Nephron (organoid): ENCODE measurements around the gene PKDREJ.

Experiments
- H3K27ac Mint-ChIP-seq, 3 experiments: 2 replicates each; pipeline ENCODE4 v1.8.0; 2020; ENCODE audit warnings: mixed read lengths in 3 of 3, mild to moderate bottlenecking in 2 of 3, moderate library complexity in 1 of 3
- H3K27me3 Mint-ChIP-seq: 2 replicates; pipeline ENCODE4 v1.8.0; 2021; ENCODE audit warnings: low read depth, mild to moderate bottlenecking, moderate library complexity, mixed read lengths
- H3K36me3 Mint-ChIP-seq: 2 replicates; pipeline ENCODE4 v1.8.0; 2020; ENCODE audit warnings: low read depth, mixed read lengths
- H3K4me1 Mint-ChIP-seq: 2 replicates; pipeline ENCODE4 v1.8.0; 2020; ENCODE audit warnings: mixed read lengths
- H3K4me3 Mint-ChIP-seq, 3 experiments: 2 replicates each; pipeline ENCODE4 v1.8.0; 2020; ENCODE audit warnings: mild to moderate bottlenecking in 3 of 3, mixed read lengths in 3 of 3, moderate library complexity in 2 of 3
- H3K9me3 Mint-ChIP-seq: 2 replicates; pipeline ENCODE4 v1.8.0; 2020; ENCODE audit warnings: mixed read lengths
- CTCF ChIP-seq, 3 experiments: fragments of 200-600 bp; sonication (generic); IDR thresholded peaks; one replicate each; pipeline ENCODE4 v1.5.0; 2021; ENCODE audit warnings: antibody characterized with exemption in 3 of 3; ENCODE audit not compliant: unreplicated experiment in 3 of 3

The PKDREJ gene

GRCh38 chr22:46294784-46295183 is 31.6 kb upstream of the PKDREJ start:
- peaks cover 11% of the 10 kb centered on the region for H3K27me3 Mint-ChIP-seq
- H3K4me1 Mint-ChIP-seq, result peaks cover 28% of the 10 kb centered on the region
- H3K4me3 Mint-ChIP-seq, result peak overlapping the region; percentile 74 to 95 (median 79)
- H3K36me3 Mint-ChIP-seq, result peaks cover 28% of the 10 kb centered on the region
- TF ChIP-seq CTCF (IDR thresholded peaks at IDR 0.05; ENCODE audit: unreplicated experiment in 3 of 3), result no peak
- H3K27ac Mint-ChIP-seq, result peak overlapping the region in 2 of 3 experiments; percentile 28 to 70
- H3K9me3 Mint-ChIP-seq, result no peaks in the 10 kb centered on the region

GRCh38 chr22:46293577-46294260 is 30.6 kb upstream of the PKDREJ start:
- peaks cover 11% of the 10 kb centered on the region for H3K27me3 Mint-ChIP-seq
- no peaks in the 10 kb centered on the region for H3K9me3 Mint-ChIP-seq
- H3K4me1 Mint-ChIP-seq, result peaks cover 19% of the 10 kb centered on the region
- peaks cover 21% of the 10 kb centered on the region for H3K36me3 Mint-ChIP-seq
- TF ChIP-seq CTCF (IDR thresholded peaks at IDR 0.05; ENCODE audit: unreplicated experiment in 3 of 3), result no peak
- peak overlapping the region; percentile 31 to 60 (median 38) for H3K4me3 Mint-ChIP-seq
- peak overlapping the region in 2 of 3 experiments; percentile 45 to 53 for H3K27ac Mint-ChIP-seq

- peaks cover 15% of the 10 kb centered on the region for H3K4me1 Mint-ChIP-seq
- TF ChIP-seq CTCF (IDR thresholded peaks at IDR 0.05; ENCODE audit: unreplicated experiment in 3 of 3), result no peak
Observed at GRCh38 chr22:46292732-46293131, 29.6 kb upstream of the PKDREJ start.

GRCh38 chr22:46292173-46292572 is 29.0 kb upstream of the PKDREJ start:
- Mint-ChIP-seq H3K27me3 (peaks cover 11% of the 10 kb centered on the region), H3K4me3 (no peak overlapping the region), H3K27ac (no peak overlapping the region), H3K4me1 (peaks cover 10% of the 10 kb centered on the region), H3K9me3 (no peaks in the 10 kb centered on the region), H3K36me3 (peaks cover 25% of the 10 kb centered on the region)
- TF ChIP-seq CTCF (IDR thresholded peaks at IDR 0.05; ENCODE audit: unreplicated experiment in 3 of 3), result no peak

More at GRCh38 chr22:46292732-46293131, 29.6 kb upstream of the PKDREJ start:
- no peak overlapping the region for H3K4me3 Mint-ChIP-seq
- peak overlapping the region in 1 of 3 experiments; percentile 35 for H3K27ac Mint-ChIP-seq
- no peaks in the 10 kb centered on the region for H3K9me3 Mint-ChIP-seq
- H3K27me3 Mint-ChIP-seq, result peaks cover 11% of the 10 kb centered on the region
- peaks cover 19% of the 10 kb centered on the region for H3K36me3 Mint-ChIP-seq

GRCh38 chr22:46290843-46291785 is 28.0 kb upstream of the PKDREJ start:
- Mint-ChIP-seq H3K27ac (no peak overlapping the region), H3K9me3 (no peaks in the 10 kb centered on the region), H3K27me3 (peaks cover 11% of the 10 kb centered on the region), H3K36me3 (peaks cover 28% of the 10 kb centered on the region), H3K4me1 (peaks cover 4% of the 10 kb centered on the region), H3K4me3 (no peak overlapping the region)
- no peak for TF ChIP-seq CTCF (IDR thresholded peaks at IDR 0.05; ENCODE audit: unreplicated experiment in 3 of 3)
